Esophagus muscularis mucosa (tissue), 4 donors: ENCODE results near the gene ARHGAP31.

Experiments
- EP300 ChIP-seq: sonication (generic); formaldehyde crosslinking; IDR thresholded peaks from one replicate; pipeline ENCODE4 v1.6.1; 2017; ENCODE audit warnings: antibody characterized with exemption
- POLR2A ChIP-seq: fragments of 450-650 bp; IDR thresholded peaks from one replicate; pipeline ENCODE4 v1.6.1; 2017; ENCODE audit warnings: antibody characterized with exemption, moderate library complexity, mild to moderate bottlenecking, low read depth
- TF ChIP-seq, protein P1 (sequence below), 3 experiments: fragments of 200-600 bp in 2 of 3; fragments of 450-650 bp in 1 of 3; sonication (generic) in 2 of 3; IDR thresholded peaks; one replicate each; pipeline ENCODE4 v1.5.1; 2017 to 2019; ENCODE audit warnings: antibody characterized with exemption in 3 of 3, mild to moderate bottlenecking in 2 of 3, moderate library complexity in 1 of 3

DNA sequence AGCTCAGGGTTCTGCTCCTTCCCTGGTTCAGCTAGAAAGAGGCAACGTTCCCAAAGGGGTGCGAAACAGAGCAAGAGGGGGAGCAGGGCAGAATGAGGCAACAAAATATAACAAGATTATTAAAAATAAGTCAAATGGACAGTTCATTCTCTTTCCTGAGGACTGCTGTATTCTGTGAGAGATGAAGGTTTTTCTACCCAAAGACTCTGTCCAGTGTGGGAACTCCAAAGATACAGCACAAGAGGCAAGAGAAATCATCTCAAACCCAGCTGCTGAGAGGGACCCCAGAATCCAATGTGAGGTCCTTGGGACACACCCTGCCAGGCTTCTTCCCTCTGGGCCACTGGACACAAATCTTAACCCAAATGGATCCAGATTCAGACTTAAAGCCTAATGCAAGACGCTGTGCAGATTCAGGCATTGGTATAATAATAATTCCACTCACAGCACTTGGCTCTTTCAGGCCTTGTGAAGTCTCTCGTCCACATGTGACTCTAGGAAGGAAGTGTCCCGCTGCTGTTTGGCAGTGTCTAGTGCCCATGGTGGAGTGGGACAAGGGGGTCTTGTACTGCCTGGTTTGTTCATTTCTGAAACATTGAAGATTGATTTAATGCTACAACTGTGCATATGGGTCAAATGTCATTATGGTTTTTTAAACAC is 14.5 kb upstream of the ARHGAP31 start:
- no peak for TF ChIP-seq POLR2A
- TF ChIP-seq, protein P1, sequence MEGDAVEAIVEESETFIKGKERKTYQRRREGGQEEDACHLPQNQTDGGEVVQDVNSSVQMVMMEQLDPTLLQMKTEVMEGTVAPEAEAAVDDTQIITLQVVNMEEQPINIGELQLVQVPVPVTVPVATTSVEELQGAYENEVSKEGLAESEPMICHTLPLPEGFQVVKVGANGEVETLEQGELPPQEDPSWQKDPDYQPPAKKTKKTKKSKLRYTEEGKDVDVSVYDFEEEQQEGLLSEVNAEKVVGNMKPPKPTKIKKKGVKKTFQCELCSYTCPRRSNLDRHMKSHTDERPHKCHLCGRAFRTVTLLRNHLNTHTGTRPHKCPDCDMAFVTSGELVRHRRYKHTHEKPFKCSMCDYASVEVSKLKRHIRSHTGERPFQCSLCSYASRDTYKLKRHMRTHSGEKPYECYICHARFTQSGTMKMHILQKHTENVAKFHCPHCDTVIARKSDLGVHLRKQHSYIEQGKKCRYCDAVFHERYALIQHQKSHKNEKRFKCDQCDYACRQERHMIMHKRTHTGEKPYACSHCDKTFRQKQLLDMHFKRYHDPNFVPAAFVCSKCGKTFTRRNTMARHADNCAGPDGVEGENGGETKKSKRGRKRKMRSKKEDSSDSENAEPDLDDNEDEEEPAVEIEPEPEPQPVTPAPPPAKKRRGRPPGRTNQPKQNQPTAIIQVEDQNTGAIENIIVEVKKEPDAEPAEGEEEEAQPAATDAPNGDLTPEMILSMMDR (IDR thresholded peaks at IDR 0.05), result no peak
- TF ChIP-seq EP300, result no peak
